Epithelial cell of esophagus (primary cell): ENCODE measurements around the gene MGAT1.

ENCODE experiments used
- DNase-seq: peaks from one replicate; pipeline ENCODE4 v3.0.0; 2010; ENCODE audit warnings: low read depth
- H3K4me3 ChIP-seq: 2 replicates; pipeline ENCODE4 v1.5.1; 2011; ENCODE audit warnings: mild to moderate bottlenecking, low read length, control low read depth
- CTCF ChIP-seq: IDR thresholded peaks from 2 replicates; pipeline ENCODE4 v1.5.1; 2011; ENCODE audit warnings: low read depth, mild to moderate bottlenecking, low read length, control low read depth, inconsistent platforms; ENCODE audit not compliant: insufficient read depth; ENCODE audit errors: missing control alignments

The MGAT1 gene

DNA sequence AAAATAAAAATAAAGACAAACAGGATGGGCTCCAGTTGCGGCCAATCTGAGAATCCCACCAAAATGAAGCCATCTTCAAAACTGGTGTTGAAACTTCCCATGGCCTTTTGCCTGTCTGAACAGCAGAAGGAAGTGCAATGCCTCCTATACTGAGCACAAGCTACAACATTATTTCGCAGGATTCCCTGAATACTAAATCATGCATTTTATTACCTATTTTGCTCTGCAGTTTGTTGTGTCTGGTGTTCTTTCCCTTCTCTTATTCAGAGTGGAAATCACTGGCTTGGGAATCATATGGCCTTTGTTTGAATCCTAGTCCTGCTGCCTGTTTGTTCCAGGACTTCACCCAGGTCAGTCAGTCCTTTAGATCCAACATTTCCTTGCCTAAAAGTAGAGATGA lies 62.6 kb downstream of the MGAT1 start, which contains the start of gene OR2Y1:
OR2Y1 (minus strand) TSS at position 101 of the 400 bp plus-strand sequence; CDS start at position 101, 0 bp downstream.
- no peak for TF ChIP-seq CTCF
- no peak for DNase-seq

GRCh38 chr5:180739271-180739670 lies 63.3 kb downstream of the MGAT1 start:
- DNase-seq: peak; percentile 9
- TF ChIP-seq CTCF: no peak
- H3K4me3 ChIP-seq: no peak overlapping the region

More for the DNA sequence above, 62.6 kb downstream of the MGAT1 start, which contains the start of gene OR2Y1:
- no peak within 1 kb of the TSS for H3K4me3 ChIP-seq

DNA sequence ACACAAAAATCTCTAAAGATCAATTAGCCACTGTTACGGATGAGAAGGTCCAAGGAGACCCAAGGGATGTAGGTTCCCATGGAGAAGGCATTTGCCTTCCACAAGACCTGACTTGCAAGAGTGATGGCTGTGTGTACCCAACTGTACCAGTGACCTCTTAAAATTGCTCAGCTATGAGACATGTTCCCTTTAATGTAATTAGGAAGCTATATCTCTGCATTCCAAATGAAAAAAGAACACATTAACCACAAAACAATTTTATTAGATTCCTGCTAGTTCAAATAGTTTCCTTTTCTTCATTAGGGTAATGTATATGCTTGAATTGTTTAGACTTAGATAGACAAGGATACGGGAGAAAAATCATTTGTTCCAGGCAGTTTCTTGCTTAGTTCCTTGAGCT lies 66.1 kb downstream of the MGAT1 start:
- TF ChIP-seq CTCF: no peak
- H3K4me3 ChIP-seq: no peak overlapping the region
- no peak for DNase-seq
